PC-9 (cell line): ENCODE measurements around the gene NADSYN1.

Source experiments
- CTCF ChIP-seq: fragments of 200-600 bp; sonication (generic); conservative IDR thresholded peaks from 2 replicates; pipeline ENCODE4 v1.6.1; 2017; ENCODE audit warnings: mixed run types, antibody characterized with exemption, mild to moderate bottlenecking, moderate library complexity
- EZH2 ChIP-seq: fragments of 200-600 bp; sonication (generic); IDR thresholded peaks from 2 replicates; pipeline ENCODE4 v1.8.0; 2017; ENCODE audit warnings: antibody characterized with exemption, low read depth

- TF ChIP-seq CTCF (no peak), EZH2 (no peak)
Observed at GRCh38 chr11:71442123-71442522, 10.9 kb upstream of the NADSYN1 start.
